Liver (tissue), 9 donors: ENCODE data around the gene TUBGCP2. TPM values are rescaled to one million over a fixed set of nuclear protein-coding genes. Genes with fewer than 3 reads are reported as not detected.
A peak's percentile ranks its signal among the peaks of the same experiment; 100 is the strongest.

Experiments
- DNase-seq: peaks from one replicate; pipeline ENCODE4 v3.0.0-alpha.2; 2017; ENCODE audit warnings: low spot score
- H3K27ac ChIP-seq, 2 donors: one replicate each; pipeline ENCODE4 v1.7.0; 2013; ENCODE audit warnings: inconsistent platforms in 2 of 2, low read length in 2 of 2, control low read depth in 1 of 2, low read depth in 1 of 2, mild to moderate bottlenecking in 1 of 2
- H3K27me3 ChIP-seq, 4 donors: one replicate each; pipeline versions ENCODE4 v1.6.1 to v1.7.0; 2013; ENCODE audit warnings: low read length in 3 of 4, inconsistent platforms in 1 of 4, mild to moderate bottlenecking in 1 of 4, moderate library complexity in 1 of 4; ENCODE audit not compliant: control insufficient read depth in 4 of 4, insufficient read depth in 4 of 4
- H3K36me3 ChIP-seq, 4 donors: one replicate each; pipeline versions ENCODE4 v1.6.1 to v1.7.0; 2013; ENCODE audit warnings: low read length in 3 of 4, mild to moderate bottlenecking in 3 of 4, low read depth in 1 of 4, moderate library complexity in 1 of 4; ENCODE audit not compliant: control insufficient read depth in 4 of 4, insufficient read depth in 3 of 4
- H3K4me1 ChIP-seq, 4 donors: one replicate each; pipeline versions ENCODE4 v1.6.1 to v1.7.0; 2013; ENCODE audit warnings: low read length in 3 of 4, mild to moderate bottlenecking in 3 of 4, moderate library complexity in 1 of 4; ENCODE audit not compliant: control insufficient read depth in 4 of 4, insufficient read depth in 4 of 4
- H3K4me3 ChIP-seq, 3 donors: one replicate each; pipeline versions ENCODE4 v1.6.1 to v1.7.0; 2013; ENCODE audit warnings: low read length in 3 of 3, control low read depth in 1 of 3, low read depth in 1 of 3, mild to moderate bottlenecking in 1 of 3
- H3K9ac ChIP-seq, 2 donors: one replicate each; pipeline ENCODE4 v1.7.0; 2013; ENCODE audit warnings: low read length in 2 of 2, mild to moderate bottlenecking in 2 of 2, moderate library complexity in 2 of 2, control low read depth in 1 of 2, low read depth in 1 of 2
- H3K9me3 ChIP-seq, 4 donors: one replicate each; pipeline versions ENCODE4 v1.6.1 to v1.7.0; 2013; ENCODE audit warnings: low read length in 3 of 4; ENCODE audit not compliant: control insufficient read depth in 4 of 4
- ATF3 ChIP-seq: IDR thresholded peaks from 2 replicates; pipeline ENCODE4 v1.6.1; 2016; ENCODE audit warnings: antibody characterized with exemption
- EGR1 ChIP-seq, 2 donors: IDR thresholded peaks; 2 replicates each; pipeline ENCODE4 v1.6.1; 2016 to 2018; ENCODE audit warnings: antibody characterized with exemption in 2 of 2, low read depth in 2 of 2
- FOXA1 ChIP-seq: IDR thresholded peaks from 2 replicates; pipeline ENCODE4 v1.6.1; 2016; ENCODE audit warnings: antibody characterized with exemption
- FOXA2 ChIP-seq: IDR thresholded peaks from 2 replicates; pipeline ENCODE4 v1.6.1; 2016; ENCODE audit warnings: antibody characterized with exemption
- GABPA ChIP-seq, 2 donors: IDR thresholded peaks in 1 of 2; conservative IDR thresholded peaks in 1 of 2; 2 replicates each; pipeline ENCODE4 v1.6.1; 2016; ENCODE audit warnings: antibody characterized with exemption in 2 of 2, mild to moderate bottlenecking in 1 of 2, moderate library complexity in 1 of 2
- HNF4A ChIP-seq, 2 donors: conservative IDR thresholded peaks; 2 replicates each; pipeline ENCODE4 v1.6.1; 2016; ENCODE audit warnings: antibody characterized with exemption in 2 of 2, mild to moderate bottlenecking in 2 of 2
- HNF4G ChIP-seq: IDR thresholded peaks from 2 replicates; pipeline ENCODE4 v1.6.1; 2016; ENCODE audit warnings: antibody characterized with exemption
- RAD21 ChIP-seq, 2 donors: IDR thresholded peaks; 2 replicates each; pipeline ENCODE4 v1.6.1; 2016; ENCODE audit warnings: antibody characterized with exemption in 2 of 2, mild to moderate bottlenecking in 2 of 2
- RXRA ChIP-seq, 2 donors: IDR thresholded peaks; 2 replicates each; pipeline ENCODE4 v1.6.1; 2017 to 2018; ENCODE audit warnings: antibody characterized with exemption in 2 of 2, mild to moderate bottlenecking in 1 of 2
- YY1 ChIP-seq: IDR thresholded peaks from 2 replicates; pipeline ENCODE4 v1.6.1; 2016; ENCODE audit warnings: antibody characterized with exemption, mild to moderate bottlenecking
- WGBS: extraction: QIAGEN DNeasy Blood & Tissue Kit; methylation state at CpG from one replicate; pipeline ENCODE4 v1.1.7; 2013; 5-methylcytosine and 5-hydroxymethylcytosine counted together
- polyA plus RNA-seq, 2 donors: library from polyadenylated mRNA; stranded (reverse) in 1 of 2; unstranded in 1 of 2; fragments of 200-250 nt in 1 of 2; fragments of >200 nt in 1 of 2; fragmentation: Nextera tagmentation in 1 of 2; extraction: Ambion mirVana in 1 of 2; gene quantifications; one replicate each; pipeline versions ENCODE4 v1.2.1 to v1.2.3, GENCODE V29; 2013 to 2015
- total RNA-seq, 2 donors: library from RNA; depleted of rRNA; stranded (reverse); fragments of >200 nt; gene quantifications; one replicate each; pipeline ENCODE4 v1.2.3, GENCODE V29; 2014
- TF ChIP-seq, protein P1 (sequence below): fragments of 150-350 bp; IDR thresholded peaks from 2 replicates; pipeline ENCODE4 v1.5.1; 2017; ENCODE audit warnings: improper control_type of control experiment, low read depth, low read length; ENCODE audit not compliant: missing input control
- TF ChIP-seq, protein P2 (sequence below): IDR thresholded peaks from 2 replicates; pipeline ENCODE4 v1.6.1; 2016; ENCODE audit warnings: antibody characterized with exemption, mild to moderate bottlenecking
- TF ChIP-seq, protein P3 (sequence below): IDR thresholded peaks from 2 replicates; pipeline ENCODE4 v1.6.1; 2016; ENCODE audit warnings: antibody characterized with exemption
- TF ChIP-seq, protein P4 (sequence below): IDR thresholded peaks from 2 replicates; pipeline ENCODE4 v1.6.1; 2016; ENCODE audit warnings: antibody characterized with exemption
- donor health status: healthy.
- donor health status: healthy.
- donor health status: healthy.
- donor health status: healthy.
- donor health status: healthy.

Gene TUBGCP2
- total and polyA plus RNA-seq, 4 donors = 18.8 to 32.4 (median 27.6) TPM

- H3K4me1 ChIP-seq = peaks cover 2 to 39% (median 30%) of the 10 kb centered on the region in 4 donors
- no peaks in the 10 kb centered on the region for H3K27me3 ChIP-seq
- H3K36me3 ChIP-seq = peaks cover 0 to 19% (median 3%) of the 10 kb centered on the region in 4 donors
- TF ChIP-seq, protein P1, sequence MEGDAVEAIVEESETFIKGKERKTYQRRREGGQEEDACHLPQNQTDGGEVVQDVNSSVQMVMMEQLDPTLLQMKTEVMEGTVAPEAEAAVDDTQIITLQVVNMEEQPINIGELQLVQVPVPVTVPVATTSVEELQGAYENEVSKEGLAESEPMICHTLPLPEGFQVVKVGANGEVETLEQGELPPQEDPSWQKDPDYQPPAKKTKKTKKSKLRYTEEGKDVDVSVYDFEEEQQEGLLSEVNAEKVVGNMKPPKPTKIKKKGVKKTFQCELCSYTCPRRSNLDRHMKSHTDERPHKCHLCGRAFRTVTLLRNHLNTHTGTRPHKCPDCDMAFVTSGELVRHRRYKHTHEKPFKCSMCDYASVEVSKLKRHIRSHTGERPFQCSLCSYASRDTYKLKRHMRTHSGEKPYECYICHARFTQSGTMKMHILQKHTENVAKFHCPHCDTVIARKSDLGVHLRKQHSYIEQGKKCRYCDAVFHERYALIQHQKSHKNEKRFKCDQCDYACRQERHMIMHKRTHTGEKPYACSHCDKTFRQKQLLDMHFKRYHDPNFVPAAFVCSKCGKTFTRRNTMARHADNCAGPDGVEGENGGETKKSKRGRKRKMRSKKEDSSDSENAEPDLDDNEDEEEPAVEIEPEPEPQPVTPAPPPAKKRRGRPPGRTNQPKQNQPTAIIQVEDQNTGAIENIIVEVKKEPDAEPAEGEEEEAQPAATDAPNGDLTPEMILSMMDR = no peak
- TF ChIP-seq, protein P2, sequence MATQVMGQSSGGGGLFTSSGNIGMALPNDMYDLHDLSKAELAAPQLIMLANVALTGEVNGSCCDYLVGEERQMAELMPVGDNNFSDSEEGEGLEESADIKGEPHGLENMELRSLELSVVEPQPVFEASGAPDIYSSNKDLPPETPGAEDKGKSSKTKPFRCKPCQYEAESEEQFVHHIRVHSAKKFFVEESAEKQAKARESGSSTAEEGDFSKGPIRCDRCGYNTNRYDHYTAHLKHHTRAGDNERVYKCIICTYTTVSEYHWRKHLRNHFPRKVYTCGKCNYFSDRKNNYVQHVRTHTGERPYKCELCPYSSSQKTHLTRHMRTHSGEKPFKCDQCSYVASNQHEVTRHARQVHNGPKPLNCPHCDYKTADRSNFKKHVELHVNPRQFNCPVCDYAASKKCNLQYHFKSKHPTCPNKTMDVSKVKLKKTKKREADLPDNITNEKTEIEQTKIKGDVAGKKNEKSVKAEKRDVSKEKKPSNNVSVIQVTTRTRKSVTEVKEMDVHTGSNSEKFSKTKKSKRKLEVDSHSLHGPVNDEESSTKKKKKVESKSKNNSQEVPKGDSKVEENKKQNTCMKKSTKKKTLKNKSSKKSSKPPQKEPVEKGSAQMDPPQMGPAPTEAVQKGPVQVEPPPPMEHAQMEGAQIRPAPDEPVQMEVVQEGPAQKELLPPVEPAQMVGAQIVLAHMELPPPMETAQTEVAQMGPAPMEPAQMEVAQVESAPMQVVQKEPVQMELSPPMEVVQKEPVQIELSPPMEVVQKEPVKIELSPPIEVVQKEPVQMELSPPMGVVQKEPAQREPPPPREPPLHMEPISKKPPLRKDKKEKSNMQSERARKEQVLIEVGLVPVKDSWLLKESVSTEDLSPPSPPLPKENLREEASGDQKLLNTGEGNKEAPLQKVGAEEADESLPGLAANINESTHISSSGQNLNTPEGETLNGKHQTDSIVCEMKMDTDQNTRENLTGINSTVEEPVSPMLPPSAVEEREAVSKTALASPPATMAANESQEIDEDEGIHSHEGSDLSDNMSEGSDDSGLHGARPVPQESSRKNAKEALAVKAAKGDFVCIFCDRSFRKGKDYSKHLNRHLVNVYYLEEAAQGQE = no peak
- TF ChIP-seq, protein P3, sequence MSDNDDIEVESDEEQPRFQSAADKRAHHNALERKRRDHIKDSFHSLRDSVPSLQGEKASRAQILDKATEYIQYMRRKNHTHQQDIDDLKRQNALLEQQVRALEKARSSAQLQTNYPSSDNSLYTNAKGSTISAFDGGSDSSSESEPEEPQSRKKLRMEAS = no peak
- no peak for TF ChIP-seq EGR1 (IDR thresholded peaks at IDR 0.05; ENCODE audit: low read depth in 2 of 2)
- no peaks in the 10 kb centered on the region for H3K9me3 ChIP-seq
- no peak overlapping the region for H3K9ac ChIP-seq
- H3K4me3 ChIP-seq = no peak overlapping the region
- 91% methylated on average over 17 of the region's 17 CpGs for WGBS
- no peak overlapping the region for H3K27ac ChIP-seq
- DNase-seq = no peak
These were observed 1.7 kb downstream of the TUBGCP2 start for GRCh38 chr10:133306941-133307379.

DNA sequence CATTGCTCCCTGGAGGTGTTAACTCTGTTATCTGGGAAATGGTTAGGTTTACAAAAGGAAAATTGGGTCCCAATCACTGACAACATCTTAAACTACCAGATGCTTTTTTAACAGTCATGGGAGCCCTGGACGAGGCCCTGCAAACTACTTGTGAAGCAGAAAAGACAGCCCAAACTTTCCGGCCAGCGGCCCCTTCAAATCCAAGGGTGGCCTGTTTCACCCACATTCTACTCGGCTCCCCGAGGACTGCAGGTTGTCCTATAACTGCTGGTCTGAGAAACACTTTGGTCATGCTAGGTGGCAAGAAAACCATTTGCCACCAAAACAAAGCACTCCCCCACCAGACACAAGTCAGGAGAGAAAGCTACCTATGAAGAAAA lies 2.6 kb downstream of the TUBGCP2 start:
- WGBS = 98% methylated on average over 5 of the region's 5 CpGs
- Histone ChIP-seq H3K36me3 (peaks cover 0 to 12% (median 1%) of the 10 kb centered on the region in 4 donors), H3K4me1 (peaks cover 2 to 39% (median 30%) of the 10 kb centered on the region in 4 donors), H3K27ac (peak overlapping the region in 1 of 2 donors; percentile 9), H3K9ac (no peak overlapping the region), H3K27me3 (no peaks in the 10 kb centered on the region), H3K4me3 (no peak overlapping the region), H3K9me3 (no peaks in the 10 kb centered on the region)
- no peak for TF ChIP-seq FOXA2
- no peak for TF ChIP-seq HNF4A (conservative IDR thresholded peaks at IDR 0.05)
- TF ChIP-seq RXRA (IDR thresholded peaks at IDR 0.05) = no peak
- TF ChIP-seq FOXA1 = no peak
- no peak for TF ChIP-seq EGR1 (IDR thresholded peaks at IDR 0.05; ENCODE audit: low read depth in 2 of 2)
- TF ChIP-seq, protein P2 = no peak
- no peak for TF ChIP-seq GABPA (IDR thresholded peaks at IDR 0.05 in 1 of 2, conservative IDR thresholded peaks at IDR 0.05 in 1 of 2)
- no peak for TF ChIP-seq RAD21 (IDR thresholded peaks at IDR 0.05)
- TF ChIP-seq, protein P3 = no peak
- no peak for TF ChIP-seq YY1
- no peak for TF ChIP-seq ATF3
- TF ChIP-seq, protein P4, sequence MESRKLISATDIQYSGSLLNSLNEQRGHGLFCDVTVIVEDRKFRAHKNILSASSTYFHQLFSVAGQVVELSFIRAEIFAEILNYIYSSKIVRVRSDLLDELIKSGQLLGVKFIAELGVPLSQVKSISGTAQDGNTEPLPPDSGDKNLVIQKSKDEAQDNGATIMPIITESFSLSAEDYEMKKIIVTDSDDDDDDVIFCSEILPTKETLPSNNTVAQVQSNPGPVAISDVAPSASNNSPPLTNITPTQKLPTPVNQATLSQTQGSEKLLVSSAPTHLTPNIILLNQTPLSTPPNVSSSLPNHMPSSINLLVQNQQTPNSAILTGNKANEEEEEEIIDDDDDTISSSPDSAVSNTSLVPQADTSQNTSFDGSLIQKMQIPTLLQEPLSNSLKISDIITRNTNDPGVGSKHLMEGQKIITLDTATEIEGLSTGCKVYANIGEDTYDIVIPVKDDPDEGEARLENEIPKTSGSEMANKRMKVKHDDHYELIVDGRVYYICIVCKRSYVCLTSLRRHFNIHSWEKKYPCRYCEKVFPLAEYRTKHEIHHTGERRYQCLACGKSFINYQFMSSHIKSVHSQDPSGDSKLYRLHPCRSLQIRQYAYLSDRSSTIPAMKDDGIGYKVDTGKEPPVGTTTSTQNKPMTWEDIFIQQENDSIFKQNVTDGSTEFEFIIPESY = no peak
- TF ChIP-seq HNF4G = no peak
- TF ChIP-seq, protein P1 = no peak
- no peak for DNase-seq
